ENCODE measurements around the gene AEN. TPM values are rescaled to one million over a fixed set of nuclear protein-coding genes. Genes with fewer than 3 reads are reported as not detected.
A peak's percentile ranks its signal among the peaks of the same experiment; 100 is the strongest.
"Not testable (repeated sequence)": the region's sequence is repeated elsewhere in the genome, so short reads cannot be mapped to it uniquely, and the experiment has no call there.

AEN gene
- total RNA-seq, 1 experiment from 2014 or later = 32.7 TPM

- no peak for DNase-seq (ENCODE audit: low spot score)
Observed at GRCh38 chr15:88630798-88631463, 9.8 kb downstream of the AEN start.

- DNase-seq (ENCODE audit: low spot score) = no peak
Observed at GRCh38 chr15:88631464-88632028, 10.4 kb downstream of the AEN start.

- not testable (repeated sequence) for DNase-seq (ENCODE audit: low spot score)
Observed at GRCh38 chr15:88632797-88633196, 11.7 kb downstream of the AEN start.

- DNase-seq (ENCODE audit: low spot score) = no peak
Observed at GRCh38 chr15:88634449-88634848, 13.3 kb downstream of the AEN start.

- no peak for DNase-seq (ENCODE audit: low spot score)
Observed at GRCh38 chr15:88635318-88635717, 14.2 kb downstream of the AEN start.

GRCh38 chr15:88636050-88636449 is 14.9 kb downstream of the AEN start:
- DNase-seq (ENCODE audit: low spot score) = no peak

GRCh38 chr15:88636654-88637053 is 15.5 kb downstream of the AEN start:
- no peak for DNase-seq (ENCODE audit: low spot score)

- no peak for DNase-seq (ENCODE audit: low spot score)
Observed at GRCh38 chr15:88637436-88637835, 16.3 kb downstream of the AEN start.

- no peak for DNase-seq (ENCODE audit: low spot score)
Observed at GRCh38 chr15:88637841-88638625, 16.9 kb downstream of the AEN start.

- DNase-seq (ENCODE audit: low spot score) = peak; percentile 94
Observed at GRCh38 chr15:88638626-88639372, 17.7 kb downstream of the AEN start, which contains the start of gene ISG20. Gene ISG20, plus strand, starts transcription at chr15:88639016. Its CDS starts 351 bp downstream, at chr15:88639367.

GRCh38 chr15:88641959-88642452 is 20.9 kb downstream of the AEN start:
- DNase-seq (ENCODE audit: low spot score) = no peak

GRCh38 chr15:88642514-88642913 is 21.4 kb downstream of the AEN start:
- not testable (repeated sequence) for DNase-seq (ENCODE audit: low spot score)

GRCh38 chr15:88644741-88645140 is 23.6 kb downstream of the AEN start:
- DNase-seq (ENCODE audit: low spot score) = no peak

- DNase-seq (ENCODE audit: low spot score) = no peak
Observed at GRCh38 chr15:88645171-88646087, 24.3 kb downstream of the AEN start.

GRCh38 chr15:88646088-88646405 is 24.9 kb downstream of the AEN start:
- no peak for DNase-seq (ENCODE audit: low spot score)

- DNase-seq (ENCODE audit: low spot score) = no peak
Observed at GRCh38 chr15:88646951-88647350, 25.8 kb downstream of the AEN start.

- DNase-seq (ENCODE audit: low spot score) = no peak
Observed at GRCh38 chr15:88647351-88648105, 26.4 kb downstream of the AEN start.

- no peak for DNase-seq (ENCODE audit: low spot score)
Observed at GRCh38 chr15:88648357-88649214, 27.4 kb downstream of the AEN start.

- peak; percentile 71 for DNase-seq (ENCODE audit: low spot score)
Observed at GRCh38 chr15:88649286-88649733, 28.2 kb downstream of the AEN start.
